HEK293 (cell line): Measurements from ENCODE around the gene ZNF20.

Experiments
- EGR2 ChIP-seq: fragments of 450-650 bp; formaldehyde crosslinking; IDR thresholded peaks from 2 replicates; pipeline ENCODE4 v1.5.1; 2016; ENCODE audit warnings: low read depth, missing biosample characterization, missing genetic modification characterization
- INSM2 ChIP-seq: fragments of 450-650 bp; formaldehyde crosslinking; IDR thresholded peaks from 2 replicates; pipeline ENCODE4 v1.5.1; 2016; ENCODE audit warnings: missing biosample characterization, missing genetic modification characterization
- KLF17 ChIP-seq: fragments of 450-650 bp; formaldehyde crosslinking; IDR thresholded peaks from 2 replicates; pipeline ENCODE4 v1.5.1; 2016; ENCODE audit warnings: missing biosample characterization, missing genetic modification characterization
- KLF7 ChIP-seq: fragments of 450-650 bp; formaldehyde crosslinking; IDR thresholded peaks from 2 replicates; pipeline ENCODE4 v1.5.1; 2016; ENCODE audit warnings: missing biosample characterization, missing genetic modification characterization, borderline replicate concordance
- PBX3 ChIP-seq: sonication (generic); formaldehyde crosslinking; IDR thresholded peaks from 2 replicates; pipeline ENCODE4 v1.8.1; 2022; ENCODE audit warnings: mild to moderate bottlenecking, moderate library complexity, missing genetic modification reagents
- PRDM1 ChIP-seq: fragments of 450-650 bp; formaldehyde crosslinking; IDR thresholded peaks from 2 replicates; pipeline ENCODE4; 2016; ENCODE audit warnings: missing biosample characterization, missing genetic modification characterization
- RBAK ChIP-seq: fragments of 450-650 bp; formaldehyde crosslinking; IDR thresholded peaks from 2 replicates; pipeline ENCODE4 v1.5.1; 2016; ENCODE audit warnings: missing biosample characterization, missing genetic modification characterization
- REPIN1 ChIP-seq: fragments of 450-650 bp; formaldehyde crosslinking; IDR thresholded peaks from 2 replicates; pipeline ENCODE4 v1.5.1; 2017; ENCODE audit warnings: missing biosample characterization, missing genetic modification characterization, low read depth
- REST ChIP-seq: fragments of 450-650 bp; formaldehyde crosslinking; IDR thresholded peaks from 2 replicates; pipeline ENCODE4 v1.5.1; 2016; ENCODE audit warnings: missing biosample characterization, missing genetic modification characterization
- YY2 ChIP-seq: fragments of 450-650 bp; formaldehyde crosslinking; IDR thresholded peaks from 2 replicates; pipeline ENCODE4 v1.5.1; 2016; ENCODE audit warnings: missing biosample characterization, missing genetic modification characterization
- ZBTB20 ChIP-seq: fragments of 450-650 bp; formaldehyde crosslinking; IDR thresholded peaks from 2 replicates; pipeline ENCODE4 v1.5.1; 2016; ENCODE audit warnings: missing biosample characterization, missing genetic modification characterization
- ZFP3 ChIP-seq: fragments of 450-650 bp; formaldehyde crosslinking; IDR thresholded peaks from 2 replicates; pipeline ENCODE4 v1.5.1; 2016; ENCODE audit warnings: low read depth, missing biosample characterization, missing genetic modification characterization
- ZNF148 ChIP-seq: fragments of 450-650 bp; formaldehyde crosslinking; IDR thresholded peaks from 2 replicates; pipeline ENCODE4 v1.5.0; 2017; ENCODE audit warnings: missing biosample characterization, missing genetic modification characterization, borderline replicate concordance
- ZNF155 ChIP-seq: fragments of 450-650 bp; formaldehyde crosslinking; IDR thresholded peaks from 2 replicates; pipeline ENCODE4 v1.5.1; 2016; ENCODE audit warnings: missing biosample characterization, missing genetic modification characterization
- ZNF157 ChIP-seq: fragments of 450-650 bp; formaldehyde crosslinking; IDR thresholded peaks from 2 replicates; pipeline ENCODE4 v1.5.1; 2016; ENCODE audit warnings: missing biosample characterization, missing genetic modification characterization
- ZNF169 ChIP-seq: fragments of 450-650 bp; formaldehyde crosslinking; IDR thresholded peaks from 2 replicates; pipeline ENCODE4 v1.5.1; 2016; ENCODE audit warnings: missing biosample characterization, missing genetic modification characterization
- ZNF175 ChIP-seq: fragments of 450-650 bp; formaldehyde crosslinking; IDR thresholded peaks from 2 replicates; pipeline ENCODE4 v1.5.1; 2016; ENCODE audit warnings: missing biosample characterization, missing genetic modification characterization
- ZNF184 ChIP-seq: fragments of 450-650 bp; IDR thresholded peaks from 2 replicates; pipeline ENCODE4 v1.5.1; 2018; ENCODE audit warnings: missing biosample characterization, mild to moderate bottlenecking, missing genetic modification characterization
- ZNF19 ChIP-seq: fragments of 450-650 bp; formaldehyde crosslinking; IDR thresholded peaks from 2 replicates; pipeline ENCODE4; 2016; ENCODE audit warnings: missing biosample characterization, missing genetic modification characterization, low read depth
- ZNF248 ChIP-seq: fragments of 450-650 bp; formaldehyde crosslinking; IDR thresholded peaks from 2 replicates; pipeline ENCODE4 v1.5.1; 2017; ENCODE audit warnings: missing biosample characterization, missing genetic modification characterization
- ZNF266 ChIP-seq: fragments of 450-650 bp; formaldehyde crosslinking; IDR thresholded peaks from 2 replicates; pipeline ENCODE4 v1.5.1; 2016; ENCODE audit warnings: missing biosample characterization, missing genetic modification characterization, low read depth
- ZNF521 ChIP-seq: fragments of 450-650 bp; formaldehyde crosslinking; IDR thresholded peaks from 2 replicates; pipeline ENCODE4 v1.5.1; 2017; ENCODE audit warnings: missing biosample characterization, mild to moderate bottlenecking, missing genetic modification characterization
- ZNF600 ChIP-seq: fragments of 450-650 bp; formaldehyde crosslinking; IDR thresholded peaks from 2 replicates; pipeline ENCODE4 v1.5.1; 2016; ENCODE audit warnings: missing biosample characterization, missing genetic modification characterization
- ZNF621 ChIP-seq: fragments of 450-650 bp; formaldehyde crosslinking; IDR thresholded peaks from 2 replicates; pipeline ENCODE4 v1.5.1; 2017; ENCODE audit warnings: missing biosample characterization, missing genetic modification characterization
- ZNF701 ChIP-seq: fragments of 450-650 bp; formaldehyde crosslinking; IDR thresholded peaks from 2 replicates; pipeline ENCODE4 v1.5.1; 2016; ENCODE audit warnings: missing biosample characterization, missing genetic modification characterization
- ZNF837 ChIP-seq: fragments of 450-650 bp; formaldehyde crosslinking; IDR thresholded peaks from 2 replicates; pipeline ENCODE4 v1.5.1; 2016; ENCODE audit warnings: missing biosample characterization, missing genetic modification characterization
- ZSCAN16 ChIP-seq: fragments of 450-650 bp; formaldehyde crosslinking; IDR thresholded peaks from 2 replicates; pipeline ENCODE4 v1.5.1; 2016; ENCODE audit warnings: missing biosample characterization, missing genetic modification characterization
- ZSCAN30 ChIP-seq: fragments of 450-650 bp; IDR thresholded peaks from 2 replicates; pipeline ENCODE4 v1.5.1; 2018; ENCODE audit warnings: missing biosample characterization, mild to moderate bottlenecking, missing genetic modification characterization, moderate library complexity
- ZSCAN5A ChIP-seq: fragments of 450-650 bp; formaldehyde crosslinking; IDR thresholded peaks from 2 replicates; pipeline ENCODE4 v1.5.1; 2016; ENCODE audit warnings: missing biosample characterization, missing genetic modification characterization

Gene ZNF20

GRCh38 chr19:12156223-12157058 is 16.3 kb upstream of the ZNF20 start, which contains the start of gene ZNF625 (continued):
- TF ChIP-seq ZNF248 (tag by site-specific recombination) (no peak), REST (tag by site-specific recombination) (no peak), ZNF701 (no peak), REPIN1 (tag by site-specific recombination) (peak; percentile 49; the same call in 1 of the 2 replicates), ZBTB20 (peak; percentile 77), ZNF837 (no peak), KLF7 (no peak), KLF17 (0 out of 2 replicates have a peak, but pooled peaks have one; percentile 39), EGR2 (tag by site-specific recombination) (no peak), ZNF169 (tag by site-specific recombination) (0 out of 2 replicates have a peak, but pooled peaks have one; percentile 51), ZNF157 (tag by site-specific recombination) (no peak), ZNF184 (tag by site-specific recombination) (no peak), ZSCAN16 (tag by site-specific recombination) (no peak), ZNF19 (tag by site-specific recombination) (no peak), ZSCAN5A (tag by site-specific recombination) (no peak), ZNF175 (no peak), ZNF621 (tag by site-specific recombination) (no peak), ZNF600 (tag by site-specific recombination) (peak; percentile 85), YY2 (peak; percentile 64), ZNF266 (no peak), ZNF148 (tag by site-specific recombination) (no peak), ZNF155 (no peak), PBX3 (CRISPR knock-in tag) (0 out of 2 replicates have a peak, but pooled peaks have one; percentile 42), ZNF521 (tag by site-specific recombination) (no peak), RBAK (tag by site-specific recombination) (no peak), ZFP3 (tag by site-specific recombination) (no peak), ZSCAN30 (tag by site-specific recombination) (peak; percentile 28; the same call in 1 of the 2 replicates), INSM2 (tag by site-specific recombination) (no peak), PRDM1 (tag by site-specific recombination) (no peak)
